22Rv1 (cell line): ENCODE data around the gene U2AF2.

Experiments used
- H3K27ac ChIP-seq: fragments of 450-650 bp; 2 replicates; pipeline ENCODE4 v1.5.1; 2017
- CTCF ChIP-seq: fragments of 450-650 bp; IDR thresholded peaks from 2 replicates; pipeline ENCODE4 v1.5.1; 2017; ENCODE audit warnings: mild to moderate bottlenecking
- ZFX ChIP-seq: fragments of 450-650 bp; IDR thresholded peaks from 2 replicates; pipeline ENCODE4 v1.6.1; 2017; ENCODE audit warnings: antibody characterized with exemption, borderline replicate concordance

Gene U2AF2

GRCh38 chr19:55656552-55656951 is 1.7 kb downstream of the U2AF2 start:
- H3K27ac ChIP-seq: no peak overlapping the region; the same call in 1 of the 2 replicates
- TF ChIP-seq ZFX: no peak
- TF ChIP-seq CTCF: no peak

GRCh38 chr19:55656988-55657747 is 2.3 kb downstream of the U2AF2 start:
- no peak overlapping the region for H3K27ac ChIP-seq
- TF ChIP-seq CTCF (no peak), ZFX (no peak)

- no peak overlapping the region for H3K27ac ChIP-seq
- TF ChIP-seq ZFX (no peak), CTCF (no peak)
Observed at GRCh38 chr19:55658846-55659459, 4.1 kb downstream of the U2AF2 start.

- H3K27ac ChIP-seq: no peak overlapping the region
- TF ChIP-seq ZFX: no peak
- no peak for TF ChIP-seq CTCF
Observed at GRCh38 chr19:55659822-55660221, 5.0 kb downstream of the U2AF2 start.

GRCh38 chr19:55660404-55660803 is 5.6 kb downstream of the U2AF2 start:
- TF ChIP-seq ZFX (no peak), CTCF (no peak)

GRCh38 chr19:55660991-55661390 is 6.2 kb downstream of the U2AF2 start:
- no peak overlapping the region for H3K27ac ChIP-seq
- TF ChIP-seq CTCF (no peak), ZFX (no peak)

More at GRCh38 chr19:55660404-55660803, 5.6 kb downstream of the U2AF2 start:
- H3K27ac ChIP-seq: no peak overlapping the region

- no peak overlapping the region for H3K27ac ChIP-seq
- TF ChIP-seq ZFX (no peak), CTCF (no peak)
Observed at GRCh38 chr19:55661826-55662225, 7.0 kb downstream of the U2AF2 start.
